Measurements from ENCODE around the gene DBH.

Gene DBH

GRCh38 chr9:133607381-133607780, 28.8 kb upstream of the DBH start:
- TF ChIP-seq CTCF (conservative IDR thresholded peaks at IDR 0.05; ENCODE audit: control insufficient read depth, insufficient read depth, low read depth, low read length): no peak
- no peak for DNase-seq (ENCODE audit: low read depth)
- no peak overlapping the region for H3K4me3 ChIP-seq (ENCODE audit: control insufficient read depth, low read depth, low read length)

GRCh38 chr9:133607976-133608375, 28.2 kb upstream of the DBH start:
- no peak overlapping the region for H3K4me3 ChIP-seq (ENCODE audit: control insufficient read depth, low read depth, low read length)
- DNase-seq (ENCODE audit: low read depth): no peak
- TF ChIP-seq CTCF (conservative IDR thresholded peaks at IDR 0.05; ENCODE audit: control insufficient read depth, insufficient read depth, low read depth, low read length): no peak

GRCh38 chr9:133608382-133608781, 27.8 kb upstream of the DBH start:
- no peak for DNase-seq (ENCODE audit: low read depth)
- no peak for TF ChIP-seq CTCF (conservative IDR thresholded peaks at IDR 0.05; ENCODE audit: control insufficient read depth, insufficient read depth, low read depth, low read length)

GRCh38 chr9:133608889-133609288, 27.3 kb upstream of the DBH start:
- H3K4me3 ChIP-seq (ENCODE audit: control insufficient read depth, low read depth, low read length): no peak overlapping the region
- TF ChIP-seq CTCF (conservative IDR thresholded peaks at IDR 0.05; ENCODE audit: control insufficient read depth, insufficient read depth, low read depth, low read length): no peak
- DNase-seq (ENCODE audit: low read depth): no peak

More at GRCh38 chr9:133608382-133608781, 27.8 kb upstream of the DBH start:
- H3K4me3 ChIP-seq (ENCODE audit: control insufficient read depth, low read depth, low read length): no peak overlapping the region

GRCh38 chr9:133609311-133610098, 26.7 kb upstream of the DBH start, which contains the start of gene FAM163B:
FAM163B (minus strand) TSS chr9:133609389; CDS start chr9:133580223, 29,166 bp downstream.
- peak; percentile 15 for DNase-seq (ENCODE audit: low read depth)
- H3K4me3 ChIP-seq (ENCODE audit: control insufficient read depth, low read depth, low read length): no peak within 1 kb of the TSS
- no peak for TF ChIP-seq CTCF (conservative IDR thresholded peaks at IDR 0.05; ENCODE audit: control insufficient read depth, insufficient read depth, low read depth, low read length)

GRCh38 chr9:133610845-133611244, 25.3 kb upstream of the DBH start:
- DNase-seq (ENCODE audit: low read depth): no peak
- no peak for TF ChIP-seq CTCF (conservative IDR thresholded peaks at IDR 0.05; ENCODE audit: control insufficient read depth, insufficient read depth, low read depth, low read length)
- H3K4me3 ChIP-seq (ENCODE audit: control insufficient read depth, low read depth, low read length): no peak overlapping the region
